HG02763 (cell line): ENCODE measurements around the gene PDZD7.

Experiments
- ATAC-seq: cut with Tn5 transposase; IDR thresholded peaks from one replicate; pipeline ENCODE4 v1.9.1; 2021; ENCODE audit warnings: mild to moderate bottlenecking, moderate library complexity; ENCODE audit not compliant: unreplicated experiment

The PDZD7 gene

DNA sequence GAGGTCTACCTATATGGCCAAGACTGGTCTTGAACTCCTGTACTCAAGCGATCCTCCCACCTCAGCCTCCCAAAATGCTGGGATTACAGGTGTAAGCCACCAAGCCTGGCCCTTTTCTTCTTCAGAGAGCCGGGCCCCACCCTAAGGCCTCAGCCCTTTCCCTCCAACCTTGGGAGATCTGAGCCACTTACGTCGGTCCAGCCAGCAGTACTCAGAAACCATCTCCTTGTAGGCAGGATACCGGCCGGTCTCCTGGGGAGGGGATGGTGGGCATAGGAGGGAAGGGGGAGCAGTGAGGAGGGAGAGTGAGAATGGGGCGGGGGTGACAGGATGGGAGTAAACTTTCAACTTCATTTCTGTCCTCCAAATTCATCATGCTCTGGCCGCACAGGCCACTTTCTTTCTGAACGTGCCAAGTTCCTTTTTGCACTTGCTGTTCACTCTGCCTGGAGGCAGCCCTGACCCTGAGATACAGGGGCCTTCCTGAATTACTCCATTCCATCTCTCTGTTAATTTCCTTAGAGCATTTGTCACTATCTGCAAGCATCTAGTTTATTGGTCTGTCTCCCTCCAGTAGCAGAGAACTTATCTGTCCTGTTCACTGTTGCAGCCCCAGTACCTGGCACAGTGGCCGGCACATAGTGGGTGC lies 10.4 kb downstream of the PDZD7 start:
- no peak for ATAC-seq

DNA sequence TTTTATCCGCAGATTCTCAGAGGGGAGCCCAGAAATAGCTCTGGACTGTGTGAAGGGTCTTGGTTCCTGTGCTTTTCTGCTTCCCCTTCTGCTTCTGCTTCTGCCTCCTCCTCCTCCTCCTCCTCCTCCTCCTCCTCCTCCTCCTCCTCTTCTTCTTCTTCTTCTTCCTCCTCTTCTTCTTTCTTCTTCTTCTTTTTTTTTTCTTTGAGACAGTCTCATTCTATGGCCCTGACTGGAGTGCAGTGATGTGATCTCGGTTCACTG lies 11.6 kb downstream of the PDZD7 start:
- ATAC-seq, result no peak

DNA sequence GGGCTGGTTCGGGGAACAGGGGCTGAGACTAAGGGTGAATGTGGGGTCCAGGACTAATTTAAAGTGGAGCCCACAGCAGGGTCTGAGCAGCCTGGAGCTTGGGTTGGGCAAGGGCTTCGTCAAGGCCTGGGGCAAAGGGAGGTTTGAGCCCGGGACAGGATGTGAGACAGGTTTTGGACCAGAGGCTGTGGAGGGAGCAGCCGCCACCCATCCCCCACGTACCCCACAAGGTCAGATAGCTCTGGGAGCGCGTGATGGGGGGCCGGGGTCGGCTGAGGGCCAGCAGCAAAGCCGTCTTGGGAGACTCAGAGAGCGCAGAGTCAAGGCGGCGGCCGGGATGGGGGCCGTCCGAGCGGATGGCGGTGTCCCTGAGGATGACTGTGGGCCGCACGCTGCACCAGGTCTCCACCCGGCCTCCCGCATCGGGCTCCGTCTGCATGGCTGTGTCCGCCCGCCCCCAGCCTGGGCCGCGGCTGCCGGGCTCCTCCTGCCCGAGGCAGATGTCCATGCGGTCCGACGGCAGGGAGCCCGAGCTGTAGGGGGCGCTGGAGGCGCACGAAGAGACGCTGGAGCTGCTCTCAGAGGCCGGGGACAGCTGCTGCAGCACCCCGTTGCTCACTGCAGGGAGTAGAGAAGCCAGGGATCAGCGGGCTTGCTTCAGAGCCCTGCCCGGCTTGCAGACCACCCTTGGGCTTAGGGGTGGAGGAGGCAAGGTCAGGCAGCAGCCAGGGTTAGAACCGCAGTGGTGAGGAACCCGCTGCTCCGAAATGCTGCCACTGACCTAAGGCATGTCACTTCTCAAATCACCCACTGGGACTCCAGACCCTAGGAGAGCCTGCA lies 12.1 kb downstream of the PDZD7 start:
- ATAC-seq, result no peak

DNA sequence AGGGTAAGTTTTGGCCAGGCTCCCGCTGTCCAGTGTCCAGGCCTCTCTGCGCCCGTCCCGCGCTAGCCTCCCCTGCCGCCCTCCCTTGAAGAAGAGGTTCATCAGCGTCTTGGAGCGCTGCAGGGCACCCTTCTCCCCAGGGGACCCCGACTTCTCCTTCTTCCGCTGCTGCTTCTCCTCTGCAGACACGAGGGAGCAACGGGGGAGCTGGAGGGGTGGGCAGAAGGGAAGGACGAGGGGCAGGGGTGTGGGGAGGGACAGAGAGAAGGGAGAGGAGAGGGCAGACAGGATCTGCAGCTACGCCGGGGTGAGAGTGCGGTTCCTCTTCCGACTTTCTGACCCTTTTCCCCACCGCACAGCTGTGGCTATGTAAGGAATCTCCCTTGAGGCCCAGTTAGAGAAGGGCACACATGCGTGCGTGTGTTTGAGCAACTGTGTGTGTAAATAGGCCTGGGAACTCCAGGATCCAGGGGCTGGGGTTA lies 12.8 kb downstream of the PDZD7 start:
- ATAC-seq, result no peak

DNA sequence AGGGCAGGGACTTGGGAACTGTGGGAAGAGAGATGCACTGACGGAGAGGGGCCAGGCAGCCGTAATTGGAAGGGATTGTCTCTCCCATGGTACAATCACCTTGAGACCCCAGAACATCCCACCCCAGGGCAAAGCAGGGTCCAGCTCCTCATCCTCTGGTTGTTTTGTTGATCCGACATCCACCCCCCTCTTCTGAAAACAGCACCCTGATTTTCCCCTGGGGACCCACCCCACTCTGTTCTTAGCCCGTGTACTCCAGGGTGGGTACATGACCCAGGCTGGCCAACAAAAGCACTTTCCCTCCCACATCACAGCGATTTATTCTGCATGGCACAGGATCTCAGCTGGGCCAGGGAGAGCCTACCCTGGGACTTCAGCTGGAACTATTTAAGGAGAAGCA lies 14.1 kb downstream of the PDZD7 start:
- no peak for ATAC-seq

DNA sequence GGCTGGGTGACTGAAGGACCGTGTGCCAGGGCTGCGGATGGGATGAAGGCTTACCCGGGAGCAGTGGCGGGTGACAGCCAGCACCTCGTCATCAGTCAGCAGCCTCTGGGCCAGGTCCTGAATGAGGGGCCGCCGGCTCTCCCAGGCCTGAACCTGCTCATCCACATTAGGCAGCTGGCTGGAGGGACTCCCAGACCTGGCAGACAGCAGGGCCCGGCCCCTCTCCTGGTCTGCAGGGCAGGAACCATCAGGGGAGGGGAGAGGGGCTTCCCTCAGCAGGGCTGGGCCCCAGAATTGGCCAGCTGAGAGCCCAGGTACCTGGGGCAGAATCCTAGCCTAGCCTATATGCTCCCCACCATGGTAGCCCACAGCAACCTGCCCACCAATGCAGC lies 15.4 kb downstream of the PDZD7 start:
- ATAC-seq, result no peak

DNA sequence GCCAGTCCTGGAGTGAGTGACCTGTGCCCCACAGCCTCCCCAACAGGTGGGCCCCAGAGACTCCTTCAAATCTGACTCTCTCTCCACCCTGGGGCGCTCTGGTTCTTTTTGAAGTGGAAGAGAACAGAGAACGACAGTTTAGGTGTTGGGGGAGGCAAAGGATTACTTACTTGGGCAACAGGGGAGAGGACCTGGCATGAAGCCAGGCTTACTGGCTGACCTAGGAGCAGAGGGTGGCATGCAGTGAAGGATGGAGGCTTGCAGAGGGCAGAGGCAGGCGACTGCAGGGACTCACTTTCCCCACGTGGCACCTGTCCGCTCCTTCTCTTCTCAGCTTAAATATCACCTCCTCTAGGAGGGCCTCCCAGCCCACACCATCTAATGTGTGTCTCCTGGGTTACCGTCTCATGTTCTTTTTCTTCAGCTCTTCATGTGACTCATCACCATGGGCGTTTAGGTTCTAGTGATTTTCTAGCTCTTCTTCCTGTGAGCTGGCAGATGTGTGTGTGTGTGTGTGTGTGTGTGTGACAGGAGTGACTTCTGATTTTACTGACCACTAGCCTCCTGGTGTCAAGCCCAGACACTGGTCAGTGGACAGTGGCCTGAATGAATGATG lies 15.9 kb downstream of the PDZD7 start:
- ATAC-seq, result no peak

DNA sequence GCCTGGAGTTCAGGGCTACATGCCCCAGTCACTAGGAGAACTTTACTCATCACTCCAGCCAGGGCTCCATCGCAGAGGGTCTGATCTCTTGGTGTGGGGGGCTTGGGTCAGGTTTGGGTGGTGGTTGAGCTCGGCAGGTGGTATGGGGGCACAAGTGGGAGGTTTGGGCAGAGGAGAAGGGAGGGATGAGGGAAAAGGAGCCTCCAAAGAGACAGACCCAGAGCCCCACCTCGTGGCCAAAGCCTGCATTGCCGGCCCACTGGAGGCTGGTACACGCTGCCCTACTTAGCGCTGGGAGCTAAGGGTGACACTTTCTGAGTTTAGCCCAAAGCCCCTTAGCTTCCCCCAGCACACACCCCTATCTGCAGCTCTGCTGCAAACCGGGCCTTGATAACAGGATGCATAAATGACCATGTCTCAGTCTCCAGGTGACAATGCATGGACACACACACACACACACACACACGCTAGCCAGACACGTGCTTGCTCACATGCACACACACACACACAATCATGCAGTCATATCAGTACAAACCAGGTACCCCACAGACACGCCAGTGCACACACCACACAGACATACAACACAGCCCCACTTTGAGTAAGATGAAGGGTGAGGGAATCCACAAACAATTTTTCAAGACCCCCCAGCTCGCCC lies 16.6 kb downstream of the PDZD7 start:
- ATAC-seq, result no peak

DNA sequence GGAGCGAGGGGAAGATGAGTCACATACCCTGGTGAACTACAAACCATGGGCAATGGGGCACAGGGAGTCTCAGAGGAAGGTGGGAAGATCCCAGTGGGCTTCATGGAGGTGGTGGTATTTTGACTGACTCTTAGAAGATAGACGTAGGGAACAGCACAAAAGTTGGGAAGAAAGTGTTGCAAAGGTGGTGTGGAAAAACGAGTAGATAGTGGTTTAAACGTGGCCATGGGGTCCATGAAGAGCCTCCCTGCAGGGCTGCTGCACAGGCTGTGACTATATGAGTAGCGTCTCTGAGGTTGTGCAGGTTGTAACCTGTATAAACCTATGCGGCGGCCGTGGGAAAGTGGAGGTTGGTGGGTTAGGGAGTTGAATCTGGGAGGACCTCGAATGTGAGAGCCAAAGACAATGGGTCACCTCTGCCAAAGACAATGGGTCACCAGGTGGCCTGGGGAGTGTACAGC lies 17.5 kb downstream of the PDZD7 start:
- no peak for ATAC-seq

DNA sequence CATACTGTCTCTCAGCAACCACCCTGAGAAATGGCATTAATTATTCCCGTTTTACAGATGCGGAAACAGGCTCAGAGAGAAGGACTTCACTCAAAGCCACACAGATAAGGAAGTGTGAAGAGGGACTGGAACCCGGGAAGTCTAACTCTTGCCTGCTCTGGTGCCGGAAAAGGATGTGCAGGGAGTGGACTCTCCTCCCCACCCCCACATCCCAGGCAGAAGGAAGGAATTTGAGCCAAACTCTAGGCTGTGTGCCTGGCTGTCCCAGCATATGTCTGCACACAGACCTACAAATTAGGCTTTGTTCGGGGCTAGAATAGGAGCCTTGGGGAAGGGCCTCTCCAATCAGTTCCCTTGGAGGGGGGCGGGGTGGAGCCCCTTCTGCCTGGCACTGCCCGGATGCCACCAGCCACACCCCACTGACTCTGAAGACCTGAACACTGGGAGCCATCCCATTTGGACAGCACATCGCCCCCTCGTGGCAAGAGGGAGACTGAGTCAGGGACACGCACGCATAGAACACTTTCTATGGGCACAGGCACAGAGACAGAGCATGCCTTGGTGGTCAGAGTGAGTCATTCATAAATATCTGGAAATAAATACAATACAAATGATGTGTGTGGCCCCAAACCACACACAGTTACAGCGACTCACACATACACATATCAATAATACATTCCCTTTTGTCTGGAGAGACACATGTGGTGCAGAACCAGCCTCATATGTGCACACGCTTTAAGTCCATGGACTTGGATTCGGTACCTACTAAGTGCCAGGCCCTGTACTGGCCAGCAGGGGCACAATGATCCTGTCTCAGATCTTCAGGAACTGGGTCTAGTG lies 18.2 kb downstream of the PDZD7 start:
- no peak for ATAC-seq

DNA sequence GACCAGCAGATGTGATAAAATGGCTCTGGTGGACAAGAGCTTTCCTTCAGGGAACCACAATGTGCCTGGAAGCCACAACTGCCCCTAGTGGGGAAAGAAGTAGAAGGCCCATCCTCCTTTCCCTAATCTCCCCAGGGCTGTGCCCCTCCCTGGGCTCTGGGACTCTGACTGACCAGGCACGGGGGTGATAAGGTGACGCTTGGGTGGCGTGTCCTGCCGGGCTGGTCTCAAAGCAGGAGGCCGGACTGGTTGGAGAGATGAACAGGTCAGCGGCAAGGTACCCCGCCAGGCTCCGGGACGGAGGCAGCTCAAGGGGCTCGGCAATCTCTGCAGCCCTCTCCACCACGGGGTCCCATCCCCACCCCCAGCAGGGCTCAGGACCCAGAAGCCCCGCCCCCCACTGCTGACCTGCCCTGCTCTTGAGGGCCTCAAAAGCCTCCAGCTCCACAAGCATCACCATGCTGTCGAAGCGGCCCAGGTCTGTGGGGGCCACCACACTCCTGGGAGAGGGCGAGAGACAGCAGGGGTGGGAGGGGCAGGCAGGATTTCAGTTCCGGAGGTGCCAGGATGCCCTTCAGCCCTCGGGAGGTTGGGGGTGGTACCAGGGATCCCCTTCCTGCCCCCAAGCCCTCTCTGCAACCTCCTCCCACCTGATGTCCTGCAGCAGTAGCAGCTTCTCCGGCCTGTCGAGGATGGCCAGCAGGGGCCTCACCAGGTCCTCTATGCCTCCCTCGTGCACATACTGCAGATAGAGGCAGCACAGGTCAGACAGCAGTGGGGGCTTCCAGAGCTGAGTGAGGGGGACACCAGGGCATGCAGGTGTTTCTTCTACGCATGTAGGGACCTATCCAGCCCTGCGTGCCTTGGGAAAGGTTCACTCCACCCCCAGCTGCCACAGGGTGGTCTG lies 19.2 kb downstream of the PDZD7 start:
- no peak for ATAC-seq

DNA sequence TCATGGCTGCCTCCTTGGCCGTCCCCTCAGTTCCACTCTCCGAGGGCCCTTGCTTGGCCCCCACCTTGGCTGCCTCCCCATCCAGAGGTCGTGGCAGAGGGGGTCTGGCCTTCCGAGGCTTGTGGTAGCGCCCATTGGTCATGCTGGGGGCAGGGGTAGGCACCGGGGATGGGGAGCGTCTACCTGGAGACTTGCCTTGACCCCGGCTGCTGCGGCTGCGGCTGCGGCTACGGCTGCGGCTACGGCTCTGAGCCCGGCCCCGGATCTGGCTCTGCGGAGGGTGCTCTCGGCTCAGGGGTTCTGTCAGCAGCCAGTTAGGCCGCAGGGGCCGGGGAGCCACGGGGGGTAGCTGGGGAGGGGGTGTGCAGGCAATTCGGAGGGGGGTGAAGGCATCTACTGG lies 20.6 kb downstream of the PDZD7 start:
- ATAC-seq, result no peak

DNA sequence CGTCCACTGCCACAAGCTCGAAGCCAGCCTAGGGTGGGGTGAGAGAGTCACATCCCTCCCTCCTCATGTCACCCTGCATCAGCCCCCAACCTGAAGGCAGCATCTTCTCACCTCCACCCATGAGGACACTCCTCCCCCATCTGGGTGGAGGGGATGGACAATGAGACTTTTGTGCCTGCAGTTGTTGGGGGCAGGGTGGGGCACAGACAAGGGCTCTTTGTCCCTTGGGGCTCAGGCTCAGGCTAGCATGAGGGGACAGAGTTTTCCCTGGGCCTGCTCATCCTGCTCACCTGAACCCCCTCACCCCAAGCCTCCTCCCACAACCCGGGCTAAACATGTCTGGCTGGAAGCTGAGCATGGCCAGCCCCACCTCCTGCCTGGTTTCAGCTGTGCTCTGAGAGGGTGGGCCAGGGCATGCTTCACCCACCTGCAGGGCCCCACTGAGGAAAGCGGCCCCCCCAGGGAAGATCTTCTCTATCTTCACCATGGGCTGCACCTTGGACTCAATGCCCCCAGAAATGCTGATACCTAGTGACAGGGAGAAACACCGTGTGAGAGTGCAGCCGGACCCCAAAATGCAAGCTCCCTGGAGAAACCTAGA lies 22.0 kb downstream of the PDZD7 start:
- no peak for ATAC-seq

DNA sequence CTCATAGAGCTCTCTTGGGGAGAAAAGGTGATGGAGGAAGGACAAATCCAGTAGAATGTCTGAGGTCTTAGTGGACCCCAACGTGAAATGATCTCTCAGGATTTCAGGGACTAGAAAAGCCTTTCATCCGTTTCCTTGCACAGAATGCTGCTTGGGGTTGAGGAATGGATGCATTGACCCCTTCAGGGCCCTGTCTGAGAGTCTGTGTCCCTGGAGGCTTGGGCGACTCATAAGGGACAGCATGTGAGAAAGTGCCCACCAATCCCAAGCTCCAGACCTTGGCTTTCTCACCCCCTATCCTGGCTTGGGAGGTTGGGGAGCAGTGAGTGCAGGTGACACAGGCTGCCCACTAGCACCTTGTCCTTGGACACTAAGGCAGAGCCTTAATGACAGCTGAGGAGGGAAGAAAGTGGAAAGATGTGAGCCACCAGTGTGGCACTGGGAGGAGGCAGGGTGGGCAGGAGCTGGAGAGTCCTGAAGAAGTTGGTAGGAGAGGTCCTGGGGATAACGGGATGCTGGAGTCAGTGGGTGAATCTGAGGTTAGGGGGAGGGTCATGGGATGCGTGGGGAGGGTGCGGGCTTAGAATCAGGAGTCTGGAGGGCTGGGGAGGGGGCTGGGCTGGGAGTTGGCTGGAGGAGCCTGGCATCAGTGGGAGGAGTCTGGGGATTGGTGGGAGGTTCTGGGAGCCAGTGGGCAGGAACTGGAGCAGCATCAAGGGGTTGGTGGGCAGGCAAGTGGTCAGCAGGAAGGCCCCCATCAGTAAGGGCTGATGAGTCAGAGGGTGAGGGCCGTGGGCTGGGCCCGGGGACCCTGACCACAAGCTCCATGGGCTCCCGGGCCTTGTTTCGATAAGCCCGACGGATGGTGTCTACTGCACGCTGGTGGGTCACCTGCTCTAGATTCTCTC lies 22.8 kb downstream of the PDZD7 start:
- ATAC-seq, result no peak

DNA sequence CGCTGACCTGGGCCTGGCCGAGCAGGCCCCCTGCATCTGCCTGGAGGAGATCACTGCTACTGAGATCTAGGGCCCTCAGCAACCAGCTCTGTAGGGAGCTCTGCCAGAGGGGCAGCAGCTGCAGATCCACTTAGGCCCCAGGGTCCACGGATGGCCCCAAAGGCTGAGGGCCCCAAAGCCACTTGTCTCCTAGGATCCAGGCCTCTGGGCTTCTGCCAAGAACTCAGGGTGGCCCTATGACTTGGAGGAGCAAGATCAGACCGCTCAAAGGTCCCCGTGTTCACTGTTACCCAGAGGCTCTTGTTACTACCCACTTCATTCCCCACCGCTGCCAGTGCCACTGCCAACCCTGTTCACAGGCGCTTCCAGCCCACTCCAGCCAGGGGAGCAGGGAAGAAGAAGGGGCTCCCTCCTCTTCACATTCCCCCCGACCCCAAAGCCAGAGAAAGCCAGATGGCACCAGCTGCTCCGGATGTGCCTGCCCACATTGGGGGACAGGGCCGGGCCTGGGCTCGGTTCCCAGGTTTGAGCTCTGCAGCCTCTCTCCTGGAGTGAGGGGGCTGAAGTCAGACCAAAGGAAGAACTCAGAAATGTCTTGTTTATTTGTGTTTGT lies 23.7 kb downstream of the PDZD7 start:
- ATAC-seq, result no peak

DNA sequence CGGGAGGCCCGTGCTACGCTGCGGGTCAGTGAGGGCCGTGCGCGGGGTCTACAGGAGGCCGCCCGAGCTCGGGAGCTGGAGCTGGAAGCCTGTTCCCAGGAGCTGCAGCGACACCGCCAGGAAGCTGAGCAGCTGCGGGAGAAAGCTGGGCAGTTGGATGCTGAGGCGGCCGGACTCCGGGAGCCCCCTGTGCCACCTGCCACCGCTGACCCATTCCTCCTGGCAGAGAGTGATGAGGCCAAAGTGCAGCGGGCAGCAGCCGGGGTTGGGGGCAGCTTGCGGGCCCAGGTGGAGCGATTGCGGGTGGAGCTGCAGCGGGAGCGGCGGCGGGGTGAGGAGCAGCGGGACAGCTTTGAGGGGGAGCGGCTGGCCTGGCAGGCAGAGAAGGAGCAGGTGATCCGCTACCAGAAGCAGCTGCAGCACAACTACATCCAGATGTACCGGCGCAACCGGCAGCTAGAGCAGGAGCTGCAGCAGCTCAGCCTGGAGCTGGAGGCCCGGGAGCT lies 24.3 kb downstream of the PDZD7 start:
- no peak for ATAC-seq

DNA sequence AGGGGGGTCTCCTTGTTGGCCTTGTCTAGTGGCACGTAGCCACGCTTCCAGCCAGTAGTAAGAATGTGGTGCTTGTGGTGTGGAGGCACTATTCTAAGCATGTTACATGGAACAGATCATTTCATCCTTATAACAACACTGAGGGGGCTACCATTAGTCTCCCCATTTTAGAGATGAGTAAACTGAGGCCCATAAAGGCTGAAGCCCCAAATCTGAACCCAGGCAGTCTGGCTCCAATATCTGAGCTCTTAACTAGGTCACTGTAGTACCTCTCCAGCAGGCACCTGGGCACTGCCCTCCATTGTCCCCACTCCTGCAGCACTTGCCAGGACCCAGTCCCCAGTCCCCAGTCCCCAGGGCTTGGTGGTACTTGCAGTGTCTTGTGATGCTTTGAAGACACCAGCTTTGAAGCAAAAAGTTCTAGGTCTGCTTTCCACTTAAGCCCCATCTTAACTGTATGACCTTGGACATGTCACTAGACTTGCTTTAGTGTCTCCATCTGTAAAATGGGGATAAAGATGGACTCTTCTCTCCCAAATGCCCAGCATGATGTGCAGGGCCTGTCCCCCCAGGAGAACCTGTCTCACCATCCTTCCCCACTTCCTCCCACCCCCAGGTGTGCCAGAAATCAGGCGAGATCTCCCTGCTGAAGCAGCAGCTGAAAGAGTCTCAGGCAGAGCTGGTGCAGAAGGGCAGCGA lies 24.9 kb downstream of the PDZD7 start:
- ATAC-seq, result no peak
